Measurements from ENCODE around the gene PCNA.
"Not testable (repeated sequence)": the region's sequence is repeated elsewhere in the genome, so short reads cannot be mapped to it uniquely, and the experiment has no call there.

PCNA gene

DNA sequence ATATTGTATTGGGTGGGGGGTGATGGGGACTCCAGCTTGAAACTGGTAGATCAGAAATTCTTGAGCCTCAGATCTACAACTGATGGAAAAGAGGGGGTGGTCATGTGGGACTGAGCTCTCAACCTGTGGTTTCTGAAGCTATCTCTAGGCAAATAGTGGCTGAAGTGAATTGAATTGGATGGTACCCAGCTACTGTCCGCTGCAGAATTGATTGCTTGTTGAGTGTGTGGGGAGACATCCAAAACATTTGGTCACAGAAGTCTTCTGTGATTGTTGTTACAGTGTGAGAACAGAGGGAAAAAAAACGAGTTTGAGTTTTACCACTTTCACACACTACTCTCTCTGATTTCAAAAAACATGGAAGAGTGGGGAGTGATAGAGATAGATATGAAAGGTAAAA is 21.9 kb upstream of the PCNA start:
- no peak for DNase-seq (ENCODE audit: low read depth)

- DNase-seq (ENCODE audit: low read depth): no peak
These were observed 20.4 kb upstream of the PCNA start for GRCh38 chr20:5140195-5140594.

GRCh38 chr20:5136096-5136495 is 16.3 kb upstream of the PCNA start:
- no peak for DNase-seq (ENCODE audit: low read depth)

GRCh38 chr20:5135363-5136012 is 15.7 kb upstream of the PCNA start:
- no peak for DNase-seq (ENCODE audit: low read depth)

DNA sequence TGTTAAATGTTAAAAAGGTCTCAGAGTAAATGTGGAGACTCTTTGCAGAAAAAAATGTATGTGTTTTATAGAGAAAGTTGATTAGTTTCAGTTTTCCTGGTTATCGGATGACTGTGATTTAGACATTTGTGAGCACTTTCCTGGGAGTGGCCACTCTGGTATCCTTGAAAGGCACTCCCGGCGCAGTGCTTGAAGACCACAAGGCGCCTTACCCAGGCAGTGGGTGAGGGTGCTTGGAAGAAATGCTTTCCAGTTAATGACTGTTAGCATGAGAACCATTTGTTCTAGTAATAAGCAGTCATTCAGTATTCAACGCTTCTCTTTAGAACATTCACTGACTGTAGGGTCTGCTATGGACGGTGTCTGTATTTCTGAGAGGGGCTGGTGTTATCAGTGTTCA is 14.2 kb upstream of the PCNA start:
- no peak for DNase-seq (ENCODE audit: low read depth)

GRCh38 chr20:5131502-5131901 is 11.7 kb upstream of the PCNA start:
- no peak for DNase-seq (ENCODE audit: low read depth)

DNA sequence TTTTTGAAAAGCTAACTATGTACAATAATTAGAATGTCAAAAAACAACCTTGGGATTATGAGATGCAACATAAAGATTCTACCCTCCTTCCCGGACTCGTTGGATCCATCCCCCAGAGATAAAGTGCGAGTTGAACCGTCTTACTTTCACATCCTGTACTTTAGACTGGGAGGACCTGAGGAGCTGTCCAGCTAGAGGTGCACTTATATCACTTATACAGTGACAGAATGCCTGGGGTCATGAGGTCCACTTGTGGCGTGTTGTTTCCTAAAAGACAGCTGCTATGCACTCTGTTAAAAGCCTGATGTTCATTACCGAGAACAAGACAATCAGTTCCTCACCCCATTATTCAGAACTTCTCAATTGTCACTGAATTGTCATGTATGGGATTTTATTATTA is 9.1 kb upstream of the PCNA start:
- no peak for DNase-seq (ENCODE audit: low read depth)

GRCh38 chr20:5127859-5128424 is 8.2 kb upstream of the PCNA start:
- no peak for DNase-seq (ENCODE audit: low read depth)

DNA sequence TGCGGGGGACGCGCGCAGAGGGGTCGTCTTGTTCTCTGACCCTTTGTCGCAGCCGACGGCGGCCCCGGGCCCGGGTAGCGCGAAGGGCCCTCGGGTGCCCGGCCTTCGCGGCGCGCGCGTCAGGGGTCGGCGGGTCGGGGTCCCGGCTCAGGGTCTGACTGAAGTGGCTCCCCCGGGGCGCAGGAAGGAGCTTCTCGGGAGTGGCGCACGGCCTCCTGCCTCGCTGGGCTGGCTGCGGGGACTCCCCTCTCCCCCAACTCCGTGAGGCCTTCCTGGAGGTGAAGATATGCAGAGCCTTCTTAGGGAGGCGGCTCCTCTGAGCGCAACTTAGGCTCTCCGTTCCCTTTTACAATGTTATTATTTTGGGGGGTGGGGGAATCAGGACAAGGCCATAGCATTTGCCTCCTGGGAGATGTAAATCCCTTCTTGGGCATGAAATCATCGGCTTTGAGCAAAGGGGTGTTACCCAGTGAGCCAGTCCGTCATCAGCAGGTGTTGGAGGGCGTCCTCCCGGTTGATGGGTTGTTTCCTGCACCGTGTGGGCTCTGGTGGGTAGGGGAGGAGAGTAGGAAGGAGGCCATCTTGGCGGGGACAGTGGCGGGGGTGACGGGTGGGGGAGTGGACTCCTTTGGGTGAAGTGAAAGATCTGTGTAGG is 7.6 kb upstream of the PCNA start:
- peak; percentile 40 for DNase-seq (ENCODE audit: low read depth)

- peak; percentile 100 for DNase-seq (ENCODE audit: low read depth)
These were observed 6.9 kb upstream of the PCNA start, which contains the start of gene CDS2 for GRCh38 chr20:5126512-5127203. Gene CDS2 (plus strand): TSS chr20:5127008. CDS start chr20:5127093, 85 bp downstream.

GRCh38 chr20:5122873-5123260 is 3.1 kb upstream of the PCNA start:
- no peak for DNase-seq (ENCODE audit: low read depth)

- DNase-seq (ENCODE audit: low read depth): no peak
These were observed 373 bp upstream of the PCNA start for GRCh38 chr20:5120185-5120476.

GRCh38 chr20:5119143-5119434 is 669 bp downstream of the PCNA start:
- DNase-seq (ENCODE audit: low read depth): no peak

DNA sequence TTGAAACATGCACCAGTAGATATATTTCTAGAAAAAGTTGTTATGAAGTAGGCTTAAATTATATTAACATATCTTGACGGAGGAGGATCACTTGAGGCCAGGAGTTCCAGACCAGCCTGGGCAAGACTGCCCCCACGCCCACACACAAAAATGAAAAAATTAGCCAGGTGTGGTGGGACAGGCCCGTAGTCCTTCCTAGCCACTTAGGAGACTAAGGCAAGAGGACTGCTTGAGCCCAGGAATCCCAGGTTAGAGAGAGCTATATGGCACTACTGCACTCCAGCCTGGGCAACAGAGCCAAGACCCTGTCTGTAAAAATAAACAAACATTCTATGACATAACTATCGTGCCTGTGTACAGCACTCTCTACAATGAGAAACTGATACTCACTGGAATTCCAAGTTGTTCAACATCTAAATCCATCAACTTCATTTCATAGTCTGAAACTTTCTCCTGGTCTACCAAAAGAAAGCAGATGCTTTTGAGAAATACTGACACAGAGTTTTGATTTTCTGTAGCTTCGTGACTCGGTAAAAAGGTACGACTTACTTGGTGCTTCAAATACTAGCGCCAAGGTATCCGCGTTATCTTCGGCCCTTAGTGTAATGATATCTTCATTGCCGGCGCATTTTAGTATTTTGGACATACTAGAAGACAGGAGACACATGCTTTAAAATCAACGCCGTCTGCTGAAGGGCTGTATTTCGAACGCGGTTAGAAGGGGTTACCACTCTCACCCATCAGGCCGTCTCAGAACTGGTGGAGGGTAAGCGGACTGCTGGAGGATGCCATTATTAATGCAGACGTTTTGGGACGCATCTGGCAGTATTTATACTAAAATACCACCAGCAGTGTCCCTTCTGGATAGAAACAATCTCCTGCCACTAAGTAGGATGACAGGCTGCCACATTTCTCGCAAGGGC is 1.3 kb downstream of the PCNA start:
- no peak for DNase-seq (ENCODE audit: low read depth)

GRCh38 chr20:5116875-5117274 is 2.9 kb downstream of the PCNA start:
- DNase-seq (ENCODE audit: low read depth): no peak

DNA sequence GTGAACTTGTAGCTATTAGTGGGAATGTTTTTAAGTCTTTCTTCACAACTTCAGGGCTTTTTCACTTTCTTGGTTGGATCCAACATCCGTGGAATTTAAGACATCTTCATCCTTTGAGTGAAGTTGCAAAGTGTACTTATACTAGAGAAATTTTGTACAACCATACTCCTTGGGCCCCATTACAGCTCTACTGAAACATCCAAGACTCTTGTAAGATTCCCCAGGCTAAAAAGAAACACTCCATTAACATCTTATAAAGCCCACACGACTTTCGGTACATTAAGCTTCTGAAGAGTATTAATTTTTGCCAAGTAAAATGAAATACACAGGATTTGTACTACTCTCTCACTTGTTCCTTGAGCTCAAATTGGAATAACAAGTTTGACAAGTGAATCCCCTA is 5.4 kb downstream of the PCNA start:
- no peak for DNase-seq (ENCODE audit: low read depth)

GRCh38 chr20:5113615-5113986 is 6.2 kb downstream of the PCNA start:
- no peak for DNase-seq (ENCODE audit: low read depth)

GRCh38 chr20:5109276-5109675 is 10.5 kb downstream of the PCNA start:
- DNase-seq (ENCODE audit: low read depth): no peak

- no peak for DNase-seq (ENCODE audit: low read depth)
These were observed 15.3 kb downstream of the PCNA start for GRCh38 chr20:5104479-5104878.

- peak; percentile 62 for DNase-seq (ENCODE audit: low read depth)
These were observed 18.9 kb downstream of the PCNA start for GRCh38 chr20:5100684-5101347.

DNA sequence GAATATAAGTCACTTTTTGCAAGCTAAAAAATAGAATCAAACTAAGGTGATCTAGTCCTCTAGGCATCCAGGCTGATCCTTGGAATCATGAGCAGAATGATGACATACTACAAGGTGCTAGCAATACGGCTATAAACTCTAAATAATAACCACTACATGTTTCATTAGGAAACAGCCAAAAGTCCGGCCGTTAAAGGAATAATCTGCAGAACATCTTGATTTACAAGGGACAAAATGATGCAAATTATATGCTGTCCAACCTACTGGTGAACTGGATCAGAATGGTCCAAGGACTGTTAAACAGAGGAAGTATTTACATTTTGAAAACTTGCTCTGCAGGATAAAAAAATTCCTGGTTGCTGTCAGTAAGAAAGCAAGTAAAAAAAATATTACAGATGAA is 19.8 kb downstream of the PCNA start:
- DNase-seq (ENCODE audit: low read depth): not testable (repeated sequence)

DNA sequence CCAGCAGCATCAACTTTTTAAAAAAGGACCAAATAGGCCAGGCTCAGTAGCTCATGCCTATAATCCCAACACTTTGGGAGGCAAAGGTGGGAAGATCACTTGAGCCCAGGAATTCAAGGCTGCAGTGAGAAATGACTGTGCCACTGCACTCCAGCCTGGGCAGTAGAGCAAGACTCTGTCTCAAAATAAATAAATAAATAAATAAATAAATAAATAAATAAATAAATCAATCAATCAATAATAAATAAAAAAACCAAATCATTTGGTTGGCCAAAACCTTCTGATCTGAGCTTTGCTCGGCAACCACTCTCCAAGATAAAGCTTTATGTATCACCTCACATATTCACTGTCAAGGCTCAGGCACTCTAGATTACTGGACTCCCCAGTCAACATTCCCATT is 20.7 kb downstream of the PCNA start:
- not testable (repeated sequence) for DNase-seq (ENCODE audit: low read depth)
